Activated T-helper 2 cell treated with anti-CD3 and anti-CD28 coated beads, Interferon-gamma antibody, Interleukin-2, Interleukin-4, amounts not matched to agents 10 μg/mL and 5 μg/mL and 100 μg/mL, durations not matched to agents 14 hours and 24 hours and 36 hours (primary cell): Measurements from ENCODE around the gene EAF2. TPM values are rescaled to one million over a fixed set of nuclear protein-coding genes. Genes with fewer than 3 reads are reported as not detected.

ENCODE experiments used
- DNase-seq: peaks from one replicate; pipeline ENCODE4 v3.0.0; 2021; ENCODE audit warnings: low spot score
- H3K27ac Mint-ChIP-seq: one replicate; pipeline ENCODE4 v1.8.0; 2021; ENCODE audit warnings: mixed read lengths
- H3K27me3 Mint-ChIP-seq: one replicate; pipeline ENCODE4 v1.8.0; 2021; ENCODE audit warnings: low read depth, mixed read lengths
- H3K36me3 Mint-ChIP-seq: one replicate; pipeline ENCODE4 v1.8.0; 2021; ENCODE audit warnings: low read depth, mixed read lengths
- H3K4me1 Mint-ChIP-seq: one replicate; pipeline ENCODE4 v1.8.0; 2021; ENCODE audit warnings: low read depth, mixed read lengths
- H3K4me3 Mint-ChIP-seq: one replicate; pipeline ENCODE4 v1.8.0; 2021; ENCODE audit warnings: low read depth, mild to moderate bottlenecking, moderate library complexity, mixed read lengths
- H3K9me3 Mint-ChIP-seq: one replicate; pipeline ENCODE4 v1.8.0; 2021; ENCODE audit warnings: mixed read lengths
- intact Hi-C: fragments of 100-400 bp; cut with micrococcal nuclease; formaldehyde crosslinking; loops from one replicate; pipeline ENCODE4 v1.15.1; 2023
- total RNA-seq: library from RNA; stranded (reverse); gene quantifications from 2 replicates; pipeline ENCODE4 v1.2.3, GENCODE V29; 2022

EAF2 gene
- total RNA-seq, 1 donor from 2014 or later = 18.5 TPM

DNA sequence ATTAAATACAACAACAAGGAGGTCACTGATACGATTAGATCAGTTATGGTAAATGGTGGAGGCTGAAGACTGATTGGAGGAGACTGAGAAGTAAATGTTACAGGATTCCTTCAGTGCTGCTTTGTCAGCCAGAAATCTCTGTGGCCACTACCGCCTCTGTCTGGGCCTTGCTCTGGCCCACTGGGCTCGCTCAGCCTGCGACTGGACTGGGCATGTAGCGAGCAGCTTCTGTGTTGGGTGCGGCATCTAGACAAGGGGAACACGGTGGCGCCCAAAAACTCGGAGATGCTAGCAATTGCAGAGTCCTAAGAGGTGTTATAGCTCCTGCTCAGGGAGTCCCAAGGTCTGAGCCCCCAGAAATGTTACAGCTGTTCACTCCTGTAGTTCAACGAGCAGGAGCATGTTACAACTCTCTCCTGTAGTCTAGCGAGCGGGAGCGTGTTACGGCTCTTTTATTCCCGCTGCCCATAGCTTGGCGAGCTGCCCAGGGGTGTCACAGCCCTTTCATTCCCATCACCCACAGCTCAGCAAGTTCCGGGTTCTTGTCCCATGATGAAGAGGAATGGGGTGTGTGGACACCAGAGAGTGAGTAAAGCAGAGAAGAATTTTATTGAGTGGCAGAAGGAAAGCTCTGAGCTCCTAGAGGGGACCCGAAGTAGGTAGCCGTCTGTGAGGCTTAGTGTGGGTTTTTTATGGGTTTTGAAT is 83.9 kb downstream of the EAF2 start:
- Mint-ChIP-seq H3K9me3 (no peaks in the 10 kb centered on the region), H3K4me3 (no peak overlapping the region), H3K27ac (no peak overlapping the region), H3K27me3 (no peaks in the 10 kb centered on the region), H3K4me1 (no peaks in the 10 kb centered on the region), H3K36me3 (peaks cover 49% of the 10 kb centered on the region)
- no peak for DNase-seq
- intact Hi-C loops = no loop called here

DNA sequence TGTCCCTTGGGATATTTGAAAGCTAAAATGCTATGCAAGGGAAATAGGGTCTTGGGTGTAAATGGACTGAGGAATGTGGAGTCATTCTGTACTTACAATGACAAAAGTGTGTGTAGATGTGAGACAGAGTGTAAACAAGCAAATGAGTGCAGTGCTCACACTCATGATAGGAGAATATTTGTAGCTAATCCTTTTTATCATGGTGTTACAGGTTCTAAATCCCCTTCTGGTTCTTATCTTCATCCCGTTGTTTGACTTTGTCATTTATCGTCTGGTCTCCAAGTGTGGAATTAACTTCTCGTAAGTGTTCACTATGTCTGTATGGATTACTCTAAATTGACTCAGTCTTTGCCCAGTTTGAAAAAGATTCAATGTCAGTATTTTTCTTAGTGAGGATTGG is 89.7 kb downstream of the EAF2 start:
- no peak overlapping the region for H3K27ac Mint-ChIP-seq
- intact Hi-C loops = no loop called here
- DNase-seq = no peak
- peaks cover 72% of the 10 kb centered on the region for H3K36me3 Mint-ChIP-seq
- peaks cover 2% of the 10 kb centered on the region for H3K4me1 Mint-ChIP-seq
- H3K9me3 Mint-ChIP-seq = no peaks in the 10 kb centered on the region
- H3K4me3 Mint-ChIP-seq = no peak overlapping the region
- no peaks in the 10 kb centered on the region for H3K27me3 Mint-ChIP-seq

DNA sequence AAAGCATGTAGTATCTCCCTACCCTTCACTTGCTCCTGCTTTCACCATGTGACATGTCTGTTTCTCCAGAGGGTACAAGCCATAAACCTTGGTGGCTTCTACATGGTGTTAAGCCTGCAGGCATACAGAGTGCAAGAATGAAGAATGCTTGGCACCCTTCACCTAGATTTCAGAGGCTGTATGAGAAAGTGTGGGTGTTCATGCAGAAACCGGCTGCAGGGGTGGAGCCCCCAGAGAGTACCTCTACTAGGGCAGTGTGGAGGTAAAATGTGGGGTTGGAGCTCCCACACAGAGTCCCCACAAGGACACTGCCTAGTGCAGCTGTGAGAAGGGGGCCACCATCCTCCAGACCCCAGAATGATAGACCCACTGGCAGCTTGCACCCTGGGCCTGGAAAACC is 91.4 kb downstream of the EAF2 start:
- Mint-ChIP-seq H3K4me3 (no peak overlapping the region), H3K36me3 (peaks cover 74% of the 10 kb centered on the region), H3K9me3 (no peaks in the 10 kb centered on the region), H3K27me3 (no peaks in the 10 kb centered on the region), H3K27ac (no peak overlapping the region), H3K4me1 (peaks cover 2% of the 10 kb centered on the region)
- intact Hi-C loops = no loop called here
- DNase-seq = no peak

Other genes starting within 250 kb of the EAF2 start
- not detected in 2 replicates for gene FBXO40, start 241.8 kb upstream of the EAF2 start, total RNA-seq
- gene HCLS1, start 174.3 kb upstream of the EAF2 start, total RNA-seq = 234 and 243 TPM in 2 replicates
- gene GOLGB1, start 85.5 kb upstream of the EAF2 start, total RNA-seq = 26.4 and 28.2 TPM in 2 replicates
- gene IQCB1, start 149 bp upstream of the EAF2 start, total RNA-seq = 43.4 and 44.0 TPM in 2 replicates
- 3.5 and 3.9 TPM in 2 replicates for gene SLC15A2, start 59.2 kb downstream of the EAF2 start, total RNA-seq
- gene ILDR1, start 187.0 kb downstream of the EAF2 start, total RNA-seq = 0.21 and 0.28 TPM in 2 replicates
- gene CD86, start 220.2 kb downstream of the EAF2 start, total RNA-seq = 4.8 and 6.8 TPM in 2 replicates